NCI-H446 treated with DMSO at 0.1 percent for 48 hours (cell line): Measurements from ENCODE around the gene CD4.
"Not testable (repeated sequence)": the region's sequence is repeated elsewhere in the genome, so short reads cannot be mapped to it uniquely, and the experiment has no call there.

Experiments
- DNase-seq: peaks from one replicate; lab custom pipeline; 2025; lab: John Stamatoyannopoulos, UW

The CD4 gene

GRCh38 chr12:6847676-6848075 lies 58.3 kb downstream of the CD4 start:
- no peak for DNase-seq

DNA sequence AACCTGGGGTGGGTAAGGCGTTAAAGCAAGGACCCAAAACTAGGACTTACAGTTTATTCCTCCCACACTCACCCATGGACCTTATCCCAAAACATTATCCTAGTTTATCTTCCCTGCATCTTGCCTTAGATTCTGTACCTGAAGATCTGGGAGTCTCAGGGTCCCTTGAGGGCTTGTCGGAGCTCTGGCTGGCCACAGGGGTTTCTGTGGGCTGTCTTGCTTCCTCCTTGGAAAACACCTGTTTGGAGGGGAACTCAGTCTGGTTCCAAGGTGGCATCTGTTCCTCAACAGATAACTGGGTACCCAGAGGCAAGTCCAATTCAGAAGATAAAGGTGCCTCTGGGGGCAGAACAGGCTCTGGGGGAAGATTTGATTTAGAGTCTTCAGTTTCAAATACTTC lies 60.1 kb downstream of the CD4 start:
- no peak for DNase-seq

DNA sequence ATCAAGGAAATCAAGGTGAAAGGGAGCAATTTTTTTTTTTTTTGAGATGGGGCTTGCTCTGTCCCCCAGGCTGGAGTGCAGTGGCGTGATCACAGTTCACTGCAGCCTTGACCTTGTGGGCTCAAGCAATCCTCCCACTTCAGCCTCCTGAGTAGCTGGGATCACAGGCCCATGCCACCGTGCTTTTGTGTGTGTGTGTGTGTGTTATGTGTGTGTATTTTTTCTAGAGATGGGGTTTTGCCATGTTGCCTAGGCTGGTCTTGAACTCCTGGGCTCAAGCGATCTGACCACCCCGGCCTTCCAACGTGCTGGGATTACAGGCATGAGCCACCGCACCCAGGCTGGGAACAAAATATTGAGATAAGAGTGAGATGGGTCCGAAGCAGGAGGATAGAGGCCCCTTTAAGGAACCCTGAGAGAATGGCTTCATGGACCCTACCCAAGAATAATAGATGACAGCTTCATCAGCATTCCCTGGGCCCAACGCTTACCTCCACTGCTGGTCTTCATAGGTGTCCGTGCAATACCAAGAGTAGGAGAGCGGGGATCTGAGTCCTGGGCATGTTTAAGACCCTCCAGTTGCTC lies 60.7 kb downstream of the CD4 start:
- no peak for DNase-seq

GRCh38 chr12:6850796-6851152 lies 61.4 kb downstream of the CD4 start:
- DNase-seq: no peak

- DNase-seq: peak; percentile 97
Measured at GRCh38 chr12:6851153-6851920, 62.0 kb downstream of the CD4 start, which contains the start of gene CDCA3. TSS of gene CDCA3 (minus strand) at chr12:6851286. CDS start at chr12:6850952, 334 bp downstream.

DNA sequence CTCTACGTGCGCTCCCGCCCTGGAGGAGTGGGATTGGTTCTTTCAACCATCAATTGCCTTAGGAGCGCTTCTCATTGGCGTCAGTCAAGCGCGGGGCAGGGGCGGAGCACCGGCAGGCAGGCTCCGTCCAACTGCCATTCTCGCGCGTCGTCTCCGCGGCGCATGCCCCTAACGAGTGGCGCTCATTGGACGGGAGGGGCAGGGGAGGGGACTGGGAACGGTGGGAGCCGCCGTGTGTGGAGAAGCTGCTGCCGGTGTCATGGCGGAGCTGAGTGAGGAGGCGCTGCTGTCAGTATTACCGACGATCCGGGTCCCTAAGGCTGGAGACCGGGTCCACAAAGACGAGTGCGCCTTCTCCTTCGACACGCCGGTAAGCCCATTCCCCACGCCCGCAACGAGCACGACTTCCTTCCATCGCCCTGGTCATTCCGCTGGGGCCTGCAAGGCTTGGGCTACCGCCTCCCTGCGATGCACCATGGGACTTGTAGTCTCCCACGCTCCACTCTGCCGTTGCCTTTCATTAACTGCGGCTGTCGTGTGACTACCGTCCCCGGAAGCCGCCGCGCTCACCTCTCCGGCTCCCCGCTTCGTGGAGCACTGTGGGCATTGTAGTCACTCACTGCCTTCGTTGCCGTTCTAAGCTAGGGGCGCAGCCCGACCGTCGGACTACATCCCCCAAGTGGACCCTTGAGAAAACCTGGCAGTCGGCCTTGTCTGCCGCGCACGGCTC lies 62.8 kb downstream of the CD4 start, which contains the start of gene USP5:
Gene USP5 (plus strand): TSS at position 230 of the 730 bp plus-strand sequence. CDS start 30 bp downstream, at position 260.
- DNase-seq: peak; percentile 99

- peak; percentile 66 for DNase-seq
Measured at GRCh38 chr12:6852651-6853354, 63.5 kb downstream of the CD4 start.

- DNase-seq: no peak
Measured at GRCh38 chr12:6853626-6854025, 64.3 kb downstream of the CD4 start.

DNA sequence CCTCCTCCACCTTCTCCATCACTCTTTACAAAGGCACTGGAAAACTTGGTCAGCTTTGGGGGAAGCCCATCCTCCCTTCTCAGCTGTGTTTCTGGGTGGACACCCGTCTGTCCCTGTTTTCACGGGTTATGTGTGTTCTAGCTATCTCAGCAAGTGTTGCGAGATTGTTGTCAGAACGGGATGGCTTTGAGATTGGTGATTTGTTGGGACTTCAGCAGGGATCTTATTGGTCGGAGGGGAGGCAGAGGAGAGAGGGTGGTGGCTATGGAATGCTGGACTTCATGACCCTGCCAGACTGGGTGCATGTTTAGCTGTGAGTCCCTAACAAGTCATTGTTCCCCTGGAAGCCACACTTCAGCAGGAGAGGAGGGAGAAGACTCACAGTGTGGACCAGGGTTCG lies 64.7 kb downstream of the CD4 start:
- DNase-seq: no peak

GRCh38 chr12:6855322-6855721 lies 66.0 kb downstream of the CD4 start:
- no peak for DNase-seq

GRCh38 chr12:6858799-6859198 lies 69.5 kb downstream of the CD4 start:
- DNase-seq: no peak

- no peak for DNase-seq
Measured at GRCh38 chr12:6860116-6860515, 70.8 kb downstream of the CD4 start.

GRCh38 chr12:6860942-6861341 lies 71.6 kb downstream of the CD4 start:
- no peak for DNase-seq

DNA sequence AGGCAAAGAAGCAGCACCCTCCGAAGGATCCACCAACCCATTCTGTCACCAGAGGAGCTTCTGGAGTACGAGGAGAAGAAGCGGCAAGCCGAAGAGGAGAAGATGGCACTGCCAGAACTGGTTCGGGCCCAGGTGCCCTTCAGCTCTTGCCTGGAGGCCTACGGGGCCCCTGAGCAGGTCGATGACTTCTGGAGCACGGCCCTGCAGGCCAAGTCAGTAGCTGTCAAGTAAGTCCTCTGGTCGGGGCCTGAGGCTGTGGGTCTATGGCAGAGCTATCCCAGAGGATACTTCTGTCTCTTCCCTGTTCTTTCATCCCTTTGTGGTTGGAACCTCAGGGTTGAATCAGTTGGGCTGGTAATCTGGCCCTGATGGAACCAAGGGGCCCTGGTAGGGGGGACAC lies 72.1 kb downstream of the CD4 start:
- DNase-seq: no peak

DNA sequence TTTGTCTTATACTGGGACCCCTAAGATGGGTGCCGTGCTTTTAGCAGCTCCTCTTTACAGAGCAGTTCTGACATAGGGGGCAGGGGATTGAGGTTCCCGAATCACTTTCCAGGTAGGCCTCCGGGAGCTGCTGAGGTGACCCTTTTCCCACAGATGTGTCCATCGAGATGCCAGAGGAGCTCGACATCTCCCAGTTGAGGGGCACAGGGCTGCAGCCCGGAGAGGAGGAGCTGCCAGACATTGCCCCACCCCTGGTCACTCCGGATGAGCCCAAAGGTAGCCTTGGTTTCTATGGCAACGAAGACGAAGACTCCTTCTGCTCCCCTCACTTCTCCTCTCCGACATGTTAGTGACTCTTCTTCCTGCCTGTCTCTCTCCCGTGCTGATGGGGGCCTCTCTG lies 73.7 kb downstream of the CD4 start:
- DNase-seq: no peak

DNA sequence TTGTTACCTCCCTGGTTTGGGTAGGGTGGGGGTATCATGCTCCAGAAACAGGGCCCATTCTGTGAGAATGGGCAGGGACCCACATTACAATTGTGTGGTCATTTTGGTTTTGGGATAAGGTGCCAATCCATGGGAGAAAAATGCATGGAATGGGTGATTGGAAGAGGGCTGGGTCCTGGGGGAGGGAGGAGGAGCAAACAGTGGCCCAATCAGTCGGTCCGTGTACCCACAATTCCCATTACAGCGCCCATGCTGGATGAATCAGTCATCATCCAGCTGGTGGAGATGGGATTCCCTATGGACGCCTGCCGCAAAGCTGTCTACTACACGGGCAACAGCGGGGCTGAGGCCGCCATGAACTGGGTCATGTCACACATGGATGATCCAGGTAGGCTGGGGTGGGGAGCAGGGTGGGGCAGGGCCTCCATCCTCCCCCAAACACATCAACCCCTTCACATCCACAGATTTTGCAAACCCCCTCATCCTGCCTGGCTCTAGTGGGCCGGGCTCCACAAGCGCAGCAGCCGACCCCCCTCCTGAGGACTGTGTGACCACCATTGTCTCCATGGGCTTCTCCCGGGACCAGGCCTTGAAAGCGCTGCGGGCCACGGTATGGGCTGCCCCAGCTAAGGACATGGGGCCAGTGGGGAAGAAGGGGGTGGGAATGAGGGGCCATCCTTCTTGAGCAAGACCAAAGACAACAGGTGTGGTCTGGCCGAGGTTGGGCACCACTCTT lies 74.4 kb downstream of the CD4 start:
- DNase-seq: no peak

DNA sequence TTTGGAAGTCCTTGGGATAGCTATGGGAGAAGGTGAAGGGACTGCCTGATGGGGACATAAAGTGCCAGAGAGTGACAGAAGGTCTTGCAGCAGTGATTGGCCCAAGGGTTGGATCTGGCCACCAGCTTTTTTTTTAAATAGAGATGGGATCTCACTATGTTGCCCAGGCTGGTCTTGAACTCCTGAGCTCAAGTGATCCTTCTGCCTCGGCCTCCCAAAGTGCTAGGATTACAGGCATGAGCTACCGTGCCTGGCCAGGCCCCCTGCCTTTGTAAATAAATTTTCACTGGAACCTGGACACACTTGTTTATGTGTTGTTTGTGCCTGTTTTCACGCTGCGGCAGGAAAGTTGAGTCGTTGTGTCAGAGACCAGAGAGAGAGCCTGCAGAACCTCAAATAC lies 76.0 kb downstream of the CD4 start:
- DNase-seq: not testable (repeated sequence)

DNA sequence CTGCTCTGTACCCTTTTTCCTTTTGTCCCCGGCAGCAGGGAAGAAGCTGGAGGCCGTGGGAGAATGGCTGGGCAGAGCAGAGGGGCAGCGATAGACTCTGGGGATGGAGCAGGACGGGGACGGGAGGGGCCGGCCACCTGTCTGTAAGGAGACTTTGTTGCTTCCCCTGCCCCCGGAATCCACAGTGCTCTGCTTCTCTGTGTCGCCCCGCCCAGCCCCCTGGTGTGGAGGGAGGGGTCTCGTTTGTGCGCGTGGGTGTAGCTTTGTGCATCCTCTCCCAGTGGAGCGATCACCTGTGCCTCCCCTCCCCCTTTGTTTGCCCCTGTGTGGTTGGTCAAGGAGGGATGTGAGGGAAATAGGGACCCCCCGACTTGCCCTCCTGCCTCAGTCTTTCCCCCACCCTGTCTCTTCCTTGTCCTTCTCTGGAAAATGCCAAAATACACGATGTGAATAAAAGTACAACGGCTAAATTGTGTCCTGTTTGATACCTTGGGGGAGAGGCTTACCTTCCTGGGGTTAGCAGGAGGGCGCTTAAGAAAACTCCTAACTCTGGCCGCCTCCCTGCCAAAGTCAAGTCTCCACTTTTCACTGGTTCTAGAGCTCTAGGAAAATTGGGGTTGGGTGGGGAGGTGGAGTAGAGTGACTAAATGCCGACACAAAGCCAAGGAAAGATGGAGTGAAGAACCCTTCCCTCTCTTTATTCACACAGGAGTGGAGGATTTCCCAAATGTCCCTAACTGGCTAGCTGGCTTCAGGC lies 77.0 kb downstream of the CD4 start:
- no peak for DNase-seq

DNA sequence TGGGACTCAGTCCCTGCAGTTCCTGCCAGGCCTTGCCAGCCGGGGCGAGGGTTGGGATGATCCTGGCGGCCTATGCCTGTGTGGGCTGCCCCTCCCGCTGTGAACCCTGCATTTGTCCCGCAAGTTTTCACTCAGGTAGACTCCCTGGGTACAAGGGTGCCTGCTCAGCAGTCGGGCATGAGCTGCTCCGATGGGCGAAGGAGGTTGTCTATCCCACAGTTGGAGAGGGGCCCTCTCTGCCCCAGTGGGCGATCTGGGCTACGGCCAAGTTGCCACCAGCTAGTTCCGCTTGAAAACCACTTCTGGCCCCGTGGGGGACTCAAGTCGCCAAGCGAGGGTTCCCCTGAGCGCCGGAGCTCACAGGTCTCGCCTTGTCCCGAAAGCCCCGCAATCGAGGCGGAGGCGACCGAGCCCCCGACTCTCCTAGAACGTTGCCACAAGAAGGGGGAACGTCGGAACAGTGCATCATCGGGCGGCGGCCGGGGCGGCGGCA lies 77.6 kb downstream of the CD4 start:
- no peak for DNase-seq

DNA sequence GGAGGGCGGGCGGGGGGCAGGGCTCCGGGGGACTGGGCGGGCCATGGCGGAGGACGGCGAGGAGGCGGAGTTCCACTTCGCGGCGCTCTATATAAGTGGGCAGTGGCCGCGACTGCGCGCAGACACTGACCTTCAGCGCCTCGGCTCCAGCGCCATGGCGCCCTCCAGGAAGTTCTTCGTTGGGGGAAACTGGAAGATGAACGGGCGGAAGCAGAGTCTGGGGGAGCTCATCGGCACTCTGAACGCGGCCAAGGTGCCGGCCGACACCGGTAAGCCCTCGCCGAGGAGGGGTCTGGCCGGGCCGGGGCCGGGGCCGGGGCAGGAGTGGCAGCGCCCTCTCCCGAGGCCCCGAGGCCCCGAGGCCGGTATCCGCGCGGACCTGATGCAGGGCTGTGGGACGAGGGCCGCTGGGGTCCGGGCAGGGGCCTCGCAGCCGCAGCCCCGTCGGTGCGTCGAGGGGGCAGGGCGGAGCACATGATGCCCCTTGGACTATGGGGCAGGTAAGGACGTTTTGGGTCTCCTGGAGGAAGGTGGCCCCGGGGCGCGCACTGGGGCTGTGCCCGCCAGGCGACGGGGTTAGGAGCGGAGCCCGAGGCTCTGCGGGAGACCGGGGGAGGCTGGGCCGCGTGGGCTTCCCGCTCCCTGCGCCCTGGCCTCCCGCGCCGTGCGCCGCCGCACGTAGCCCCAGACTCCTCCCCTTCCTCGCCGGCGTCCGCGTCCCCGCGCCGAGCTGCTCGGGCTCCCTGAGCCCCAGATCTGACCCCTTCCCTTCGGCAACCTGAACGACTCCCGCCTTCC lies 78.3 kb downstream of the CD4 start, which contains the start of gene TPI1:
Gene TPI1 (plus strand): TSS at position 119 of the 798 bp plus-strand sequence. CDS start 36 bp downstream, at position 155.
- peak; percentile 68 for DNase-seq
